Activated T-cell treated with anti-CD3 and anti-CD28 coated beads, Interleukin-2, amount 50 U/mL, for 4 hours (primary cell): Measurements from ENCODE around the gene RPL31. TPM values are rescaled to one million over a fixed set of nuclear protein-coding genes. Genes with fewer than 3 reads are reported as not detected.

Experiments
- ATAC-seq, 2 donors: fragments of 200-7000 bp; cut with Tn5 transposase; one replicate each; pipeline ENCODE4 v1.10.0; 2021
- DNase-seq: peaks from one replicate; pipeline ENCODE4 v3.0.0-alpha.2; 2020
- H3K27me3 Mint-ChIP-seq: one replicate; pipeline ENCODE4 v1.8.0; 2021; ENCODE audit warnings: low read depth, mixed read lengths
- H3K36me3 Mint-ChIP-seq: one replicate; pipeline ENCODE4 v1.8.0; 2022; ENCODE audit warnings: mixed read lengths; ENCODE audit not compliant: insufficient read depth
- H3K4me1 Mint-ChIP-seq: one replicate; pipeline ENCODE4 v1.8.0; 2021; ENCODE audit warnings: low read depth, mixed read lengths
- H3K4me3 Mint-ChIP-seq: one replicate; pipeline ENCODE4 v1.8.0; 2021; ENCODE audit warnings: mild to moderate bottlenecking, moderate library complexity, mixed read lengths
- H3K9me3 Mint-ChIP-seq: one replicate; pipeline ENCODE4 v1.8.0; 2021; ENCODE audit warnings: mixed read lengths
- total RNA-seq, 3 donors: library from RNA; stranded (reverse); gene quantifications; one replicate each; pipeline ENCODE4 v1.2.1, GENCODE V29; 2021

RPL31 gene
- total RNA-seq, 3 donors from 2014 or later: 1,558 to 1,629 (median 1,588) TPM

GRCh38 chr2:100965596-100965995 lies 36.5 kb upstream of the RPL31 start:
- Mint-ChIP-seq H3K27me3 (peaks cover 2% of the 10 kb centered on the region), H3K4me3 (no peak overlapping the region), H3K9me3 (no peaks in the 10 kb centered on the region), H3K36me3 (no peaks in the 10 kb centered on the region), H3K4me1 (peaks cover 6% of the 10 kb centered on the region)
- ATAC-seq (no peak), DNase-seq (no peak)

DNA sequence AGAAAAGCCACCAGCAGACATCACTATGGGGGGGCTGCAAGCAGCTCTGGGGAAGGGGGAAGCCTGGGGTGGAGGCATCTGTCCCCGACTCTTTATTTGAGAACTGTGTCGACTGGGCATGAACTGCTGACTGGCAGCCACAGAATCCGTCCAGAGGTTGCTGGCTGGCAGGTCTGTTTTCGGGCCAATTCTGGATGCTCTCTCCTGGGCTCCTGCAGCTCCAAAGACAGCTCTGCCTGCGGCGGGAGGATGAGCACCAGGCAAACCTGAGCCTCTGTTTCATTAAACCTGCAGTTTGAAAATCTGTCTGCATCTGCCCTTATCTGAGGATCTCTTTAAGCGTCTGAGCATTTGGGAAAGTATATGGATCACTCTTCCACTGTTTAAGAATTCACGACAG lies 34.4 kb upstream of the RPL31 start:
- H3K36me3 Mint-ChIP-seq: no peaks in the 10 kb centered on the region
- H3K27me3 Mint-ChIP-seq: peaks cover 2% of the 10 kb centered on the region
- ATAC-seq (no peak), DNase-seq (no peak)
- H3K9me3 Mint-ChIP-seq: no peaks in the 10 kb centered on the region
- peaks cover 6% of the 10 kb centered on the region for H3K4me1 Mint-ChIP-seq
- no peak overlapping the region for H3K4me3 Mint-ChIP-seq

DNA sequence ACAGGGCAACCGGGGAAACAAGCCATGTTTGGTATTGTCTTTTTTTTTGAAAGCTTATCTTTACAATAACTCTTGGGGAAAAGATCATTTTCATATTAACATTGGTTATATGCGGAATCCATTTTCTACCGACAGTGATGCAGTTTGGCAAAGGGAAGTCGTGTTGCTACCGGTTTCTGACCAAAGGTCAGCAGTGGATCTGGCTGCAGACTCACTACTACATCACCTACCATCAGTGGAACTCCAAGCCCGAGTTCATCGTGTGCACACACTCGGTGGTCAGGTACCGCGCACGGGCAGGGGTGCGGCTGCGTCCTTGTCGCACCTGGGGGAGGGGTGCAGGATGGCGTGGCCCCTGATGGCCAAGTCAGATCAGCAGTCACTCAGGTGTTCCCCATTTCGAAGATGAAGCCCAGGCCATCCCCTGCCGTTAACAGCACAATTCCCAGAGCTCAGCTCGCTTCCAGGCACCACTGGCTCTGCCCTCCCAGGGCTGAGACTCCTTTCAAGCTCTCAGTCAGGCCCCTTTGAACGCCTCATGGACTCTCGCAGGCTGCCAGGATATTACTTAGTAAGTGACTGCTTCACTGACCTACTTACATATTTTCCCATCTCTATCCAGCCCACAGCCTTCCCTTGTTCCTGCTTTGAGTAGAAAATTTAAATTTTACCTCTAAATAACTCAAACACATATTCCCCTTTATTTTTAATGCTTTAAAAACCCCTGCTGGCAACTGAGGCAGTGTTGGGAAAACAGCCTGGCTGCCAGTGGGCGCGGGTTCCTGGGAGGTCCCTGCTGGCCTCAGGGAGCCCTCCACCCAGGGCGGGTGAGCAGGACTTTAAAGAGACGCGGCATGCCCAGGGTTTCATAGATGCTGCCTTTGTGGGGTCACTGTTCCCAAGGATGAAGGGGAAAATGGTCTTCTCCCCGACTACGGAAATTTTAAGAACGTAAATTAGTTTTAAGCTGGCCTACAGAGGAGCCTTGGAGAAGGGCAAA lies 33.6 kb upstream of the RPL31 start:
- Mint-ChIP-seq H3K27me3 (peaks cover 2% of the 10 kb centered on the region), H3K4me3 (no peak overlapping the region), H3K4me1 (peaks cover 6% of the 10 kb centered on the region), H3K9me3 (no peaks in the 10 kb centered on the region), H3K36me3 (no peaks in the 10 kb centered on the region)
- ATAC-seq: no peak
- no peak for DNase-seq

DNA sequence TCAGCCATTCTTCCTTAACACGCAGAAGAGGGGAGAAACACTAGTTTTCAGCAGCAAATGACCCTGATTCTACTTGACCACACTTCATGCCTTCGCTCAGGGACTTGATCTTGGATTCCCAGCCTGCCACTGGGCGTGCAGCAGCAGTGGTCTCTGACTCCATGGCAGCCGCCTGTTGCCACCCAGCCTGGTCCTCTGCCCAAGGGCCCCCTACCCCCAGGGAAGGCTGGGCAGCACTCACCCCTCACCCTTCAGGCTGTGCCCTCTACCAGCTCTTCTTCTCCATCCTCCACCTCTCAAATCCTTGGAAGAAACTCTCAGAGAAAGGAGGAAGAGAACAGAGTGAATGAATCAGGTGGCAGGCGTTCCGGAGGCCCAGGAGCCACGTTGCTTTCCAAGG lies 32.1 kb upstream of the RPL31 start:
- H3K27me3 Mint-ChIP-seq: peaks cover 2% of the 10 kb centered on the region
- no peak overlapping the region for H3K4me3 Mint-ChIP-seq
- no peaks in the 10 kb centered on the region for H3K4me1 Mint-ChIP-seq
- DNase-seq (no peak), ATAC-seq (no peak)
- H3K9me3 Mint-ChIP-seq: no peaks in the 10 kb centered on the region
- no peaks in the 10 kb centered on the region for H3K36me3 Mint-ChIP-seq

- no peak for DNase-seq
- H3K4me3 Mint-ChIP-seq: no peak overlapping the region
- H3K36me3 Mint-ChIP-seq: no peaks in the 10 kb centered on the region
- no peaks in the 10 kb centered on the region for H3K9me3 Mint-ChIP-seq
- peaks cover 2% of the 10 kb centered on the region for H3K27me3 Mint-ChIP-seq
- no peak for ATAC-seq
- H3K4me1 Mint-ChIP-seq: no peaks in the 10 kb centered on the region
These were observed 30.9 kb upstream of the RPL31 start for GRCh38 chr2:100971221-100971620.

DNA sequence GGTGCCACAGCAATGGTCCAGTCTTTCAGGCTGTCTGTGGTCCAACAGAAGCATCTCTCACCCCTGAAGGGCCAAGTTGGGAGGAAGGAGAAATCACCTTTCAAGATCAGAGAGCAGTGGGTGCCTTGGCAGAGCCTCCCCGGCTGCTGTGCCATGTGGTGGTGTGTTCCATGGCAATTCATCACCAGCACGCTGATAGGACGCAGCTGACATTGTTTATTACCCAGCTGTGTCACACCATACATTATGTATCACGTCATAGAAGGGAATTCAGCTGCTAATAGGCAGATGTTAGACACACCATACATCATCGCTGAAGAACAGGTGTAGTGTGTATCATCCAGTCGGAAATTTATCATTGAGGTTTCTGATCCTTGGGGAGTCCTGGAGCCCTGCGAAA lies 29.6 kb upstream of the RPL31 start:
- Mint-ChIP-seq H3K4me1 (no peaks in the 10 kb centered on the region), H3K27me3 (peaks cover 2% of the 10 kb centered on the region), H3K36me3 (no peaks in the 10 kb centered on the region), H3K9me3 (no peaks in the 10 kb centered on the region), H3K4me3 (no peak overlapping the region)
- ATAC-seq: no peak
- no peak for DNase-seq

GRCh38 chr2:100974712-100975520 lies 27.2 kb upstream of the RPL31 start:
- DNase-seq (no peak), ATAC-seq (no peak)
- no peak overlapping the region for H3K4me3 Mint-ChIP-seq
- H3K36me3 Mint-ChIP-seq: no peaks in the 10 kb centered on the region
- H3K9me3 Mint-ChIP-seq: no peaks in the 10 kb centered on the region
- H3K4me1 Mint-ChIP-seq: no peaks in the 10 kb centered on the region
- H3K27me3 Mint-ChIP-seq: no peaks in the 10 kb centered on the region

GRCh38 chr2:100975521-100975785 lies 26.6 kb upstream of the RPL31 start:
- H3K36me3 Mint-ChIP-seq: no peaks in the 10 kb centered on the region
- H3K27me3 Mint-ChIP-seq: no peaks in the 10 kb centered on the region
- no peaks in the 10 kb centered on the region for H3K4me1 Mint-ChIP-seq
- ATAC-seq (no peak), DNase-seq (no peak)
- no peak overlapping the region for H3K4me3 Mint-ChIP-seq
- H3K9me3 Mint-ChIP-seq: no peaks in the 10 kb centered on the region

- no peaks in the 10 kb centered on the region for H3K4me1 Mint-ChIP-seq
- H3K36me3 Mint-ChIP-seq: no peaks in the 10 kb centered on the region
- no peaks in the 10 kb centered on the region for H3K27me3 Mint-ChIP-seq
- no peaks in the 10 kb centered on the region for H3K9me3 Mint-ChIP-seq
- ATAC-seq: no peak
- no peak overlapping the region for H3K4me3 Mint-ChIP-seq
- DNase-seq: no peak
These were observed 26.0 kb upstream of the RPL31 start for GRCh38 chr2:100976061-100976460.

GRCh38 chr2:100976645-100977391 lies 25.3 kb upstream of the RPL31 start:
- Mint-ChIP-seq H3K4me3 (no peak overlapping the region), H3K36me3 (no peaks in the 10 kb centered on the region), H3K9me3 (no peaks in the 10 kb centered on the region), H3K4me1 (no peaks in the 10 kb centered on the region), H3K27me3 (no peaks in the 10 kb centered on the region)
- ATAC-seq (no peak), DNase-seq (no peak)

DNA sequence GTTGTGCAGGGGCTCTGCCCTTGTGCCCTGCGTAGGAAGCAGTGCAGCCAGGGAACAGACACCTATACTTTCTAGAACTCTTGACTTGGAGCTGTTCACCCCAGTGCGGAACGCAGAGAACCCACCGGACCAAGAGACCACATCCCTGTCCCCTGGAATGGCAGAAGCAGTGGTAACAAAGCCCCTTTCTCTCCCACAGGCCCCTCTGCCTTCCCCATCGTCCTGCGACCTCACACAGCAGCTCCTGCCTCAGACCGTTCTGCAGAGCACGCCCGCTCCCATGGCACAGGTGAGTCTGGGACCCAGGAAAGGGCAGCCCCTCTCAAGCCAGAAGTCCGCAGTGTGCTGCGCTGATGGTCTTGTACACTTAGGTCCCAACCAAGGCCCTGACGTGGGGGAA lies 24.6 kb upstream of the RPL31 start:
- no peaks in the 10 kb centered on the region for H3K27me3 Mint-ChIP-seq
- DNase-seq: no peak

GRCh38 chr2:100978582-100979191 lies 23.4 kb upstream of the RPL31 start:
- Mint-ChIP-seq H3K36me3 (no peaks in the 10 kb centered on the region), H3K4me3 (no peak overlapping the region), H3K27me3 (no peaks in the 10 kb centered on the region), H3K9me3 (no peaks in the 10 kb centered on the region), H3K4me1 (no peaks in the 10 kb centered on the region)
- ATAC-seq: no peak
- no peak for DNase-seq

More for the DNA sequence above, 24.6 kb upstream of the RPL31 start:
- no peaks in the 10 kb centered on the region for H3K9me3 Mint-ChIP-seq
- H3K36me3 Mint-ChIP-seq: no peaks in the 10 kb centered on the region
- no peaks in the 10 kb centered on the region for H3K4me1 Mint-ChIP-seq
- no peak for ATAC-seq
- H3K4me3 Mint-ChIP-seq: no peak overlapping the region

DNA sequence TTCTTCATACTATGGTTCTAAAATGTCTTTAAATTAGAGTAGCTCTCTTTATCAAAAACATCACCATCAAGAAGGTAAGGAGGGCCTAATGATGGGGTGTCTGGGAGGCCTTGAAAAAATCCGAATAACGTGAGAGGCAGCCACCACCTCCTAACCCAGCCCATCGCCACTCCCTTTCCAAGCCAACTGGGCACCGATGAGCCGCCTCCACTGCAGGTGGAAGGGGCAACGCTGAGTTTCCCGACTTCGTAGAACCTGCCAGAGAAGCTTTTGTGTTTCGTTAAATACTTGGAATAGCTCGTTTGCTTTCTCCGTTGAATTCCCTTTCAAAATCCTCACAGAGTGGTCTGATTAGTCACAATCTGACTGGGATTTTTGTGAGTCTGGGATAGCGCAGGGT lies 22.0 kb upstream of the RPL31 start:
- Mint-ChIP-seq H3K9me3 (no peaks in the 10 kb centered on the region), H3K27me3 (no peaks in the 10 kb centered on the region), H3K4me3 (no peak overlapping the region), H3K4me1 (no peaks in the 10 kb centered on the region), H3K36me3 (no peaks in the 10 kb centered on the region)
- no peak for DNase-seq
- no peak for ATAC-seq

DNA sequence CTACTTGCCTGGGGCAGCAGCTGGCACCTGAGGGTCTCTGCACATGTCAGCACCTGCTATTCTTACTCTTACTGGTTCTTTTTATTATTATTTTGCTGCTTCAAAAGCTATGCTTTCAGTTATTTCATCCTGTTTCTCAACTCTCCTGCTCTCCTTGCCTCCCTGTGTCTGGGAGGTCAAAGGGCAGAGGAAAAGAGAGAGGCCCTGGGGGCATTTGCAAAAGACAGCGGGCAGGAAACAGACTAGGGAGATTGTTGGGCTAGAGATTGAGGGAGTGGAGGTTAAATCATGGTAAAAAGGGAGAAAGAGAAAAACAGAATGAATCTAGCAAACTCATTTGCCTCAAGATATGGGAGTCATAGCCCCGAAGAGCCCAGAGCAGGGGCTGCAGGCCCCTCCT lies 21.1 kb upstream of the RPL31 start:
- ATAC-seq (no peak), DNase-seq (no peak)
- H3K4me1 Mint-ChIP-seq: no peaks in the 10 kb centered on the region
- no peaks in the 10 kb centered on the region for H3K27me3 Mint-ChIP-seq
- no peaks in the 10 kb centered on the region for H3K36me3 Mint-ChIP-seq
- H3K4me3 Mint-ChIP-seq: no peak overlapping the region
- no peaks in the 10 kb centered on the region for H3K9me3 Mint-ChIP-seq
